Thyroid gland (tissue), 4 donors: ENCODE results near the gene STRBP. TPM values are rescaled to one million over a fixed set of nuclear protein-coding genes. Genes with fewer than 3 reads are reported as not detected.
A peak's percentile ranks its signal among the peaks of the same experiment; 100 is the strongest.
"Not testable (repeated sequence)": the region's sequence is repeated elsewhere in the genome, so short reads cannot be mapped to it uniquely, and the experiment has no call there.

Source experiments
- DNase-seq, 2 donors: peaks; one replicate each; pipeline ENCODE4 v3.0.0-alpha.2; 2019
- H3K27ac ChIP-seq, 3 donors: fragments of 200-600 bp; sonication (generic); 1 replicate in 2 of 3; 2 replicates in 1 of 3; pipeline ENCODE4 v1.5.1; 2016 to 2019; ENCODE audit warnings: mild to moderate bottlenecking in 1 of 3, moderate library complexity in 1 of 3
- H3K27me3 ChIP-seq: fragments of 200-600 bp; sonication (generic); one replicate; pipeline ENCODE4 v1.5.1; 2019
- H3K36me3 ChIP-seq, 2 donors: fragments of 200-600 bp; sonication (generic); one replicate each; pipeline ENCODE4 v1.5.1; 2016 to 2019
- H3K4me1 ChIP-seq, 2 donors: fragments of 200-600 bp; sonication (generic); one replicate each; pipeline ENCODE4 v1.5.1; 2017 to 2019
- H3K4me3 ChIP-seq, 3 donors: fragments of 200-600 bp; sonication (generic); replicated peaks in 1 of 3; 1 replicate in 2 of 3; 2 replicates in 1 of 3; pipeline ENCODE4 v1.5.1; 2016; ENCODE audit warnings: mild to moderate bottlenecking in 1 of 3
- H3K9me3 ChIP-seq: fragments of 200-600 bp; sonication (generic); one replicate; pipeline ENCODE4 v1.5.1; 2017
- CTCF ChIP-seq, 6 experiments: fragments of 200-600 bp in 3 of 6; fragments of 450-650 bp in 3 of 6; sonication (generic) in 3 of 6; IDR thresholded peaks; one replicate each; pipeline ENCODE4 v1.5.1; 2016 to 2019; ENCODE audit warnings: antibody characterized with exemption in 6 of 6, mild to moderate bottlenecking in 2 of 6, inconsistent platforms in 1 of 6, moderate library complexity in 1 of 6
- POLR2A ChIP-seq, 2 donors: fragments of 450-650 bp; IDR thresholded peaks; one replicate each; pipeline ENCODE4 v1.6.1; 2017; ENCODE audit warnings: antibody characterized with exemption in 2 of 2, mild to moderate bottlenecking in 2 of 2, moderate library complexity in 1 of 2
- WGBS, 2 donors: methylation state at CpG; one replicate each; pipeline ENCODE4 v1.1.5; 2017; 5-methylcytosine and 5-hydroxymethylcytosine counted together
- intact Hi-C: fragments of 100-400 bp; cut with DNase I; formaldehyde crosslinking; loops from one replicate; pipeline ENCODE4 v1.15.1; 2023
- total RNA-seq, 4 donors: library from RNA; depleted of rRNA; stranded (reverse); fragments of >200 nt; gene quantifications; one replicate each; pipeline ENCODE4 v1.2.3, GENCODE V29; 2016

The STRBP gene
- total RNA-seq, 4 donors from 2014 or later, result 29.3 to 52.2 (median 43.9) TPM

- WGBS, 2 donors, result 12 to 53% methylated on average over 1 of the region's 1 CpG
- H3K27me3 ChIP-seq, result no peaks in the 10 kb centered on the region
- peak; percentile 46 to 55 for DNase-seq
- H3K27ac ChIP-seq, result no peak overlapping the region
- peaks cover 0 to 6% of the 10 kb centered on the region in 2 donors for H3K4me1 ChIP-seq
- H3K4me3 ChIP-seq, result no peak overlapping the region
- H3K36me3 ChIP-seq, result no peaks in the 10 kb centered on the region
- intact Hi-C loops, result no loop called here
- TF ChIP-seq CTCF (IDR thresholded peaks at IDR 0.05), result no peak
- no peak for TF ChIP-seq POLR2A (IDR thresholded peaks at IDR 0.05)
- H3K9me3 ChIP-seq, result no peaks in the 10 kb centered on the region
These were observed 16.6 kb downstream of the STRBP start for GRCh38 chr9:123251741-123252140.

GRCh38 chr9:123251324-123251723 lies 17.1 kb downstream of the STRBP start:
- TF ChIP-seq POLR2A (IDR thresholded peaks at IDR 0.05) (no peak), CTCF (IDR thresholded peaks at IDR 0.05) (no peak)
- Histone ChIP-seq H3K4me3 (no peak overlapping the region), H3K36me3 (no peaks in the 10 kb centered on the region), H3K27me3 (no peaks in the 10 kb centered on the region), H3K27ac (no peak overlapping the region), H3K4me1 (peaks cover 0 to 6% of the 10 kb centered on the region in 2 donors), H3K9me3 (no peaks in the 10 kb centered on the region)
- 96 to 100% methylated on average over 1 of the region's 1 CpG for WGBS, 2 donors
- intact Hi-C loops, result no loop called here
- no peak for DNase-seq

- peaks cover 0 to 6% of the 10 kb centered on the region in 2 donors for H3K4me1 ChIP-seq
- no peaks in the 10 kb centered on the region for H3K36me3 ChIP-seq
- no peaks in the 10 kb centered on the region for H3K27me3 ChIP-seq
- no peak overlapping the region for H3K27ac ChIP-seq
- H3K4me3 ChIP-seq, result no peak overlapping the region
- DNase-seq, result no peak
- intact Hi-C loops, result no loop called here
- TF ChIP-seq CTCF (IDR thresholded peaks at IDR 0.05), result no peak
- no peak for TF ChIP-seq POLR2A (IDR thresholded peaks at IDR 0.05)
- no peaks in the 10 kb centered on the region for H3K9me3 ChIP-seq
- 96 to 100% methylated on average over 1 of the region's 1 CpG for WGBS, 2 donors
These were observed 17.9 kb downstream of the STRBP start for GRCh38 chr9:123250504-123250903.

- H3K27me3 ChIP-seq, H3K4me3 ChIP-seq, H3K36me3 ChIP-seq, H3K4me1 ChIP-seq, H3K27ac ChIP-seq, DNase-seq, intact Hi-C loops, H3K9me3 ChIP-seq: not testable (repeated sequence)
- WGBS, 2 donors, result 84 to 98% methylated on average over 4 of the region's 4 CpGs
These were observed 19.2 kb downstream of the STRBP start for GRCh38 chr9:123249162-123249561.

GRCh38 chr9:123248630-123249029 lies 19.8 kb downstream of the STRBP start:
- no peaks in the 10 kb centered on the region for H3K36me3 ChIP-seq
- no peak for DNase-seq
- TF ChIP-seq POLR2A (IDR thresholded peaks at IDR 0.05), result no peak
- TF ChIP-seq CTCF (IDR thresholded peaks at IDR 0.05), result no peak
- H3K27ac ChIP-seq, result no peak overlapping the region
- intact Hi-C loops, result no loop called here
- no peak overlapping the region for H3K4me3 ChIP-seq
- WGBS, 2 donors, result 92 to 94% methylated on average over 2 of the region's 2 CpGs
- H3K4me1 ChIP-seq, result peaks cover 0 to 6% of the 10 kb centered on the region in 2 donors
- H3K27me3 ChIP-seq, result no peaks in the 10 kb centered on the region
- H3K9me3 ChIP-seq, result no peaks in the 10 kb centered on the region

- no peaks in the 10 kb centered on the region for H3K4me1 ChIP-seq
- H3K27me3 ChIP-seq, result no peaks in the 10 kb centered on the region
- DNase-seq, result no peak
- no peaks in the 10 kb centered on the region for H3K36me3 ChIP-seq
- H3K4me3 ChIP-seq, result no peak overlapping the region
- H3K9me3 ChIP-seq, result no peaks in the 10 kb centered on the region
- no peak overlapping the region for H3K27ac ChIP-seq
- TF ChIP-seq POLR2A (IDR thresholded peaks at IDR 0.05) (no peak), CTCF (IDR thresholded peaks at IDR 0.05) (no peak)
- intact Hi-C loops, result no loop called here
These were observed 21.9 kb downstream of the STRBP start for GRCh38 chr9:123246534-123246933.
